A673 (cell line): ENCODE data around the gene MBTPS1.

Experiments used
- CTCF ChIP-seq: fragments of 300-800, 200-600 bp; sonication (generic); conservative IDR thresholded peaks from 2 replicates; pipeline ENCODE4 v1.5.1; 2017; ENCODE audit warnings: low read depth, mild to moderate bottlenecking, antibody characterized with exemption, low read length, moderate library complexity, mixed read lengths
- EZH2 ChIP-seq: fragments of 200-600 bp; sonication (generic); IDR thresholded peaks from 2 replicates; pipeline ENCODE4 v1.6.1; 2017; ENCODE audit warnings: borderline replicate concordance, low read depth, mild to moderate bottlenecking, mixed read lengths, antibody characterized with exemption, low read length; ENCODE audit not compliant: poor library complexity, severe bottlenecking

GRCh38 chr16:84068041-84068440 is 48.7 kb downstream of the MBTPS1 start:
- TF ChIP-seq EZH2 (no peak), CTCF (no peak)
